K562 (cell line): Measurements from ENCODE around the gene COG4. TPM values are rescaled to one million over a fixed set of nuclear protein-coding genes. Genes with fewer than 3 reads are reported as not detected.
A peak's percentile ranks its signal among the peaks of the same experiment; 100 is the strongest.

Source experiments
- ELF4 ChIP-seq: fragments of 450-650 bp; formaldehyde crosslinking; IDR thresholded peaks from 2 replicates; pipeline ENCODE4 v1.4.0; 2022; ENCODE audit warnings: missing genetic modification characterization
- FOXK1 ChIP-seq: sonication (generic); formaldehyde crosslinking; IDR thresholded peaks from 2 replicates; pipeline ENCODE4 v1.8.0; 2022; ENCODE audit warnings: missing genetic modification reagents, mild to moderate bottlenecking, borderline replicate concordance
- HNRNPL ChIP-seq: fragments of 200-400 bp; formaldehyde crosslinking; IDR thresholded peaks from 2 replicates; pipeline ENCODE4 v1.6.1; 2017; ENCODE audit warnings: low read depth, mild to moderate bottlenecking, low read length
- HOMEZ ChIP-seq: fragments of 250-450 bp; sonication (Bioruptor Pico); IDR thresholded peaks from 2 replicates; pipeline ENCODE4 v1.4.0; 2020; ENCODE audit warnings: mild to moderate bottlenecking, moderate library complexity
- HSF4 ChIP-seq: fragments of 250-450 bp; sonication (Bioruptor Pico); IDR thresholded peaks from 2 replicates; pipeline ENCODE4 v2.1.2; 2022; ENCODE audit warnings: mild to moderate bottlenecking, moderate library complexity, borderline replicate concordance
- MTA1 ChIP-seq: fragments of 450-650 bp; IDR thresholded peaks from 2 replicates; pipeline ENCODE4 v1.6.1; 2017; ENCODE audit warnings: borderline replicate concordance
- MYNN ChIP-seq, 2 experiments: sonication (generic); formaldehyde crosslinking in 1 of 2; IDR thresholded peaks; 2 replicates each; pipeline versions ENCODE4 v1.5.0 to v1.6.1; 2016 to 2020; ENCODE audit warnings: antibody characterized with exemption in 1 of 2, missing genetic modification reagents in 1 of 2
- POLR2AphosphoS5 ChIP-seq: IDR thresholded peaks from 2 replicates; pipeline ENCODE4 v1.6.1; 2011; ENCODE audit warnings: mild to moderate bottlenecking, low read depth, low read length, moderate library complexity; ENCODE audit not compliant: control insufficient read depth, insufficient read depth
- USF2 ChIP-seq: sonication (generic); formaldehyde crosslinking; IDR thresholded peaks from 2 replicates; pipeline ENCODE4 v1.5.0; 2020; ENCODE audit warnings: missing genetic modification reagents
- ZBTB26 ChIP-seq: fragments of 450-650 bp; formaldehyde crosslinking; IDR thresholded peaks from 2 replicates; pipeline ENCODE4 v1.4.0; 2022; ENCODE audit warnings: missing genetic modification characterization
- ZNF584 ChIP-seq: fragments of 200-800 bp; sonication (Bioruptor generic); IDR thresholded peaks from 2 replicates; pipeline ENCODE4 v1.6.1; 2016; ENCODE audit warnings: low read depth, mild to moderate bottlenecking, missing genetic modification characterization, missing compliant biosample characterization
- polyA plus RNA-seq, 8 experiments: library from polyadenylated mRNA; depleted of rRNA in 4 of 8; stranded (reverse) in 5 of 8; unstranded in 3 of 8; fragments of >200 nt; fragmentation: Nextera tagmentation in 2 of 8; fragmentation: Illumina TruSeq in 1 of 8; extraction: Ambion mirVana in 2 of 8; extraction: Trizol in 1 of 8; gene quantifications; 2 replicates each; pipeline versions ENCODE4 v1.2.1 to v1.2.3, GENCODE V29; 2011 to 2014; ENCODE audit warnings: inconsistent platforms in 1 of 8, missing spikeins in 1 of 8
- total RNA-seq, 7 experiments: library from RNA; depleted of rRNA in 6 of 7; stranded (reverse); fragments of >200 nt in 6 of 7; fragmentation: Illumina TruSeq in 2 of 7; extraction: Trizol in 2 of 7; gene quantifications; 2 replicates each; pipeline versions ENCODE4 v1.2.1 to v1.2.3, GENCODE V29; 2011 to 2021; ENCODE audit warnings: low replicate concordance in 1 of 7
- TF ChIP-seq, protein P1 (sequence below): fragments of 200-800 bp; sonication (Bioruptor generic); IDR thresholded peaks from 2 replicates; pipeline ENCODE4 v1.6.1; 2016; ENCODE audit warnings: missing genetic modification characterization, missing compliant biosample characterization
- TF ChIP-seq, protein P2 (sequence below): sonication (generic); formaldehyde crosslinking; IDR thresholded peaks from 2 replicates; pipeline ENCODE4 v1.8.1; 2022; ENCODE audit warnings: missing genetic modification reagents
- TF ChIP-seq, protein P3 (sequence below): fragments of 450-650 bp; formaldehyde crosslinking; IDR thresholded peaks from 2 replicates; pipeline ENCODE4 v1.4.0; 2020; ENCODE audit warnings: mild to moderate bottlenecking, moderate library complexity

The COG4 gene
- total and polyA plus RNA-seq, 9 of the 15 experiments (the other 6 are each of a cell fraction or from before 2014, with no cell fraction given) = 13.7 to 73.9 (median 44.2) TPM

DNA sequence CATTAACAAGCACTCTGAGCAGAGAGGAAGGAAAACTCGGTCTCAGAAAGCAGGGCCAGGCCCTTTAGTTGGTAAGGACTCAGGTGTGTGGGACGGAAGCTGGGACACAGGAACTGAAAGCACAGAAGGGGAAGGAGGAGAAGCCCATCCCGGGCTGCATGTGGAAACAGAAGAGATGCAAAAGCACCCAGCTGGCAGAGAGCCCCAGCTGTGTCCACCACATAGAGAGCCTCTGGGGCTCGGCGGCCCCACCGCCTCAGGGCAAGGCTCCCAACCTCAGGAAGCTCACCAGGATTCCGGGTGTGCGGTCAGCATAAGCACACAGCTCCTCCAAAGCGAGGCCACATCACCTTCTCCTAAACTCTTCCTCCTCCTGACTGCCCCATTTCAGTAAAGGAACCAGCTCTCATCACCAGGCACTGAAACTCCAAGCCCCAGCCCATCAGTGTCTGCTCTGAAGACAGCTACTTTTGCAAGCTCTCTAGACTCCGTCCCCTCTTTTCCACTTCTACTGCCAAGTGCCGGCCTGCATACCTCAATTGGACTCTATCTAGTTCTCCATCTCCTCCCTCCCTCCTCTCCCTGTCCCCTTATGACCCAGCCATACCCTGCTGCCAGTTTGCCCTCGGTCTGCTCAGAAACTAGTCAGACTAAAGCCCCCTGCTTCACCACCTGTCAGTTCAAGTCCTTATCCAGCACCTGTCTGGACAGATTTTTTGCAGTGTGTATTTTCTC, 90.5 kb downstream of the COG4 start (continued):
- no peak for TF ChIP-seq HNRNPL
- no peak for TF ChIP-seq FOXK1 (CRISPR knock-in tag)
- TF ChIP-seq HSF4 (CRISPR knock-in tag) = no peak
- no peak for TF ChIP-seq USF2
- no peak for TF ChIP-seq HOMEZ (CRISPR knock-in tag)
- TF ChIP-seq ELF4 = peak; percentile 31; the same call in 1 of the 2 replicates
- no peak; the same call in 1 of the 2 replicates for TF ChIP-seq POLR2AphosphoS5
- no peak for TF ChIP-seq MTA1
- TF ChIP-seq, protein P1, sequence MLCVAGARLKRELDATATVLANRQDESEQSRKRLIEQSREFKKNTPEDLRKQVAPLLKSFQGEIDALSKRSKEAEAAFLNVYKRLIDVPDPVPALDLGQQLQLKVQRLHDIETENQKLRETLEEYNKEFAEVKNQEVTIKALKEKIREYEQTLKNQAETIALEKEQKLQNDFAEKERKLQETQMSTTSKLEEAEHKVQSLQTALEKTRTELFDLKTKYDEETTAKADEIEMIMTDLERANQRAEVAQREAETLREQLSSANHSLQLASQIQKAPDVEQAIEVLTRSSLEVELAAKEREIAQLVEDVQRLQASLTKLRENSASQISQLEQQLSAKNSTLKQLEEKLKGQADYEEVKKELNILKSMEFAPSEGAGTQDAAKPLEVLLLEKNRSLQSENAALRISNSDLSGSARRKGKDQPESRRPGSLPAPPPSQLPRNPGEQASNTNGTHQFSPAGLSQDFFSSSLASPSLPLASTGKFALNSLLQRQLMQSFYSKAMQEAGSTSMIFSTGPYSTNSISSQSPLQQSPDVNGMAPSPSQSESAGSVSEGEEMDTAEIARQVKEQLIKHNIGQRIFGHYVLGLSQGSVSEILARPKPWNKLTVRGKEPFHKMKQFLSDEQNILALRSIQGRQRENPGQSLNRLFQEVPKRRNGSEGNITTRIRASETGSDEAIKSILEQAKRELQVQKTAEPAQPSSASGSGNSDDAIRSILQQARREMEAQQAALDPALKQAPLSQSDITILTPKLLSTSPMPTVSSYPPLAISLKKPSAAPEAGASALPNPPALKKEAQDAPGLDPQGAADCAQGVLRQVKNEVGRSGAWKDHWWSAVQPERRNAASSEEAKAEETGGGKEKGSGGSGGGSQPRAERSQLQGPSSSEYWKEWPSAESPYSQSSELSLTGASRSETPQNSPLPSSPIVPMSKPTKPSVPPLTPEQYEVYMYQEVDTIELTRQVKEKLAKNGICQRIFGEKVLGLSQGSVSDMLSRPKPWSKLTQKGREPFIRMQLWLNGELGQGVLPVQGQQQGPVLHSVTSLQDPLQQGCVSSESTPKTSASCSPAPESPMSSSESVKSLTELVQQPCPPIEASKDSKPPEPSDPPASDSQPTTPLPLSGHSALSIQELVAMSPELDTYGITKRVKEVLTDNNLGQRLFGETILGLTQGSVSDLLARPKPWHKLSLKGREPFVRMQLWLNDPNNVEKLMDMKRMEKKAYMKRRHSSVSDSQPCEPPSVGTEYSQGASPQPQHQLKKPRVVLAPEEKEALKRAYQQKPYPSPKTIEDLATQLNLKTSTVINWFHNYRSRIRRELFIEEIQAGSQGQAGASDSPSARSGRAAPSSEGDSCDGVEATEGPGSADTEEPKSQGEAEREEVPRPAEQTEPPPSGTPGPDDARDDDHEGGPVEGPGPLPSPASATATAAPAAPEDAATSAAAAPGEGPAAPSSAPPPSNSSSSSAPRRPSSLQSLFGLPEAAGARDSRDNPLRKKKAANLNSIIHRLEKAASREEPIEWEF = no peak
- TF ChIP-seq, protein P2, sequence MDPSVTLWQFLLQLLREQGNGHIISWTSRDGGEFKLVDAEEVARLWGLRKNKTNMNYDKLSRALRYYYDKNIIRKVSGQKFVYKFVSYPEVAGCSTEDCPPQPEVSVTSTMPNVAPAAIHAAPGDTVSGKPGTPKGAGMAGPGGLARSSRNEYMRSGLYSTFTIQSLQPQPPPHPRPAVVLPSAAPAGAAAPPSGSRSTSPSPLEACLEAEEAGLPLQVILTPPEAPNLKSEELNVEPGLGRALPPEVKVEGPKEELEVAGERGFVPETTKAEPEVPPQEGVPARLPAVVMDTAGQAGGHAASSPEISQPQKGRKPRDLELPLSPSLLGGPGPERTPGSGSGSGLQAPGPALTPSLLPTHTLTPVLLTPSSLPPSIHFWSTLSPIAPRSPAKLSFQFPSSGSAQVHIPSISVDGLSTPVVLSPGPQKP (CRISPR knock-in tag) = no peak
- TF ChIP-seq, protein P3, sequence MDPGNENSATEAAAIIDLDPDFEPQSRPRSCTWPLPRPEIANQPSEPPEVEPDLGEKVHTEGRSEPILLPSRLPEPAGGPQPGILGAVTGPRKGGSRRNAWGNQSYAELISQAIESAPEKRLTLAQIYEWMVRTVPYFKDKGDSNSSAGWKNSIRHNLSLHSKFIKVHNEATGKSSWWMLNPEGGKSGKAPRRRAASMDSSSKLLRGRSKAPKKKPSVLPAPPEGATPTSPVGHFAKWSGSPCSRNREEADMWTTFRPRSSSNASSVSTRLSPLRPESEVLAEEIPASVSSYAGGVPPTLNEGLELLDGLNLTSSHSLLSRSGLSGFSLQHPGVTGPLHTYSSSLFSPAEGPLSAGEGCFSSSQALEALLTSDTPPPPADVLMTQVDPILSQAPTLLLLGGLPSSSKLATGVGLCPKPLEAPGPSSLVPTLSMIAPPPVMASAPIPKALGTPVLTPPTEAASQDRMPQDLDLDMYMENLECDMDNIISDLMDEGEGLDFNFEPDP (CRISPR knock-in tag) = no peak
- TF ChIP-seq MYNN (IDR thresholded peaks at IDR 0.05) = no peak; the same call in 1 of the 2 replicates
- TF ChIP-seq MYNN (CRISPR knock-in tag; IDR thresholded peaks at IDR 0.05) = no peak
- 0 out of 2 replicates have a peak, but pooled peaks have one; percentile 39 for TF ChIP-seq ZBTB26 (CRISPR knock-in tag)
- no peak for TF ChIP-seq ZNF584 (CRISPR knock-in tag)
